ENCODE data around the gene ARHGEF38. TPM values are rescaled to one million over a fixed set of nuclear protein-coding genes. Genes with fewer than 3 reads are reported as not detected.

ARHGEF38 gene
- total RNA-seq (not detected), total RNA-seq (0 reads per million in 2 donors)

DNA sequence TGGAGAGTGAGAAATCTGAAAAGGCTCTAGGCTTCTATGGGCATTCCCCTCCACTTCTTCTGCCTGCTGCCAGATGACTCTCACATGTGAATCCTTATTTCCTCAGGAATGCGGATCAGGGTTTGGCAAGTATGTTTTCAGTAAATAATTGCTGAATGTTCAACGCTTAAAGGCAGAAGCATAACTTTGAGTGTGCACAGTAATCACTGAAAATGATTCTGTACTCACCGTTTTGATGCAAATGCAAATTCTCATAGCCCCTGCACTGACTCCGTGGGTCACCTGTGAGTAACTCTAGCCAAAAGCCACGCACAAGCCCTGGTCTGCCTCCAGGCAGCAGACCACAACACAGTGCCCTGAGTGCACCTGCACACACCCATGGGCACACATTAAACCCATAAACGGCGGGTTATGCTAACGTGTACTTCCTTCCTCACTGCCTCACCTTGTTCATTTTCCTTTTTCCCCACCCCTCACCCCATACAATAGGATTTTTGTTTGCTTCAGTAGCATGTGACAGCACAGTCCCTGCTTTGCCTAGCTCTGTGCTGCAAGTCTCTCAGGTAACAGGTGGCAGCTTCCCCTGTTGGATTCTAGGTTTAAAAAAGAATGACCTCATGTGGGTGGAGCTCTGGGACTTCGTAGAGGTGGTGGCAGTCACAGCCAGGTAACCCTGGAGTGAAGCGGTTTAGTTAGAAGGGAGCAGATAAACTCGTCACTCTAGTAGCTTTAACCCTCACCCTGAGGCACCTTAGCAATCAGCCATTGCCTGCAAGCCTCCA lies at the start of gene ARHGEF38:
Gene ARHGEF38, plus strand, starts transcription at position 656 of the 782 bp plus-strand sequence. CDS start 146 bp downstream, outside the sequence.
- Mint-ChIP-seq H3K4me1 (peaks cover 3% of the 10 kb centered on the region), H3K27ac (no peak within 1 kb of the TSS), H3K36me3 (ENCODE audit: low read depth) (no peaks in the 10 kb centered on the region), H3K27me3 (peaks cover 12% of the 10 kb centered on the region), H3K4me3 (no peak within 1 kb of the TSS)
- H3K9me3 ChIP-seq (ENCODE audit: control insufficient read depth, low read length, poor library complexity, severe bottlenecking) = no peaks in the 10 kb centered on the region
- ATAC-seq (no peak), DNase-seq (no peak)

DNA sequence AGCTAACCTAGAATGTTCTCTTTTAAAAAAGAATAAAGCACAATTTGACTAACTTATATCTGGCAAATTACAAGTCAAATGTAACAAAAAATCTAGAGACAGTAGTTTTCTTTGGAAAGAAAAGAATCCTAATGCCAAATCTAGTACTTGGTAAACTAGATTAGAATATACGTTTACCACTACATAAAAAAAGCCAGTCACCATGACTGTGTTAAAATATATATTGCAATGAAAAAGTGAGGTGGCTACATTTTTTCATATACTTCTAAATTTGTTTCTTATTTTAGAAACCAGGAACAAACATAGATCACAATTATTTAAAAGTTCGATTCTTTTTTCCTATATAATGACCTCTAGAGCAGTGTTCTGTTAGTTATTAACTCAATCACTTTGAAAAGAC lies 48.9 kb upstream of the ARHGEF38 start:
- ATAC-seq = no peak
- H3K27ac Mint-ChIP-seq = no peak overlapping the region
- no peaks in the 10 kb centered on the region for H3K4me1 Mint-ChIP-seq
- no peak overlapping the region for H3K4me3 Mint-ChIP-seq
- H3K9me3 ChIP-seq (ENCODE audit: control insufficient read depth, low read length, poor library complexity, severe bottlenecking) = no peaks in the 10 kb centered on the region
- no peaks in the 10 kb centered on the region for H3K36me3 Mint-ChIP-seq (ENCODE audit: low read depth)
- DNase-seq = no peak
- H3K27me3 Mint-ChIP-seq = no peaks in the 10 kb centered on the region

DNA sequence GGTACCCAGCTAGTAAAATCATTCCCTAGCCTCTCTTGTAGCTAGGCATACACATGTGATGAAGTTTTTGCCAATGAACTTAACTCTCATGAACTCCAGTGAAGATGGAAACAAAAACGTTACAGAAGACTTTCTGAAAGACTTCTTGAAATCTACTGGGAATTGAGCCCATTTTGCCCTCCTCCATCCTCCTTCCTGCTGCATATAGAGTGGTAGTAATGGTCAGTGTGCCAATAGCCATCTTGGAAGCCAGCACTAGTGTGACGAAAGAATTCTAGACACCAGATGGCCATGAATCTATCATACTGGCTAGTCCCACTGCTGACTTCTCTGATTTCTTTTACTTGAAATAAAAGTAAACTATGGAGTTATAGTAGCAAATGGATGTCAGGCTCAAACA lies 47.7 kb upstream of the ARHGEF38 start:
- no peaks in the 10 kb centered on the region for H3K9me3 ChIP-seq (ENCODE audit: control insufficient read depth, low read length, poor library complexity, severe bottlenecking)
- Mint-ChIP-seq H3K36me3 (ENCODE audit: low read depth) (no peaks in the 10 kb centered on the region), H3K27me3 (no peaks in the 10 kb centered on the region), H3K27ac (no peak overlapping the region), H3K4me1 (no peaks in the 10 kb centered on the region), H3K4me3 (no peak overlapping the region)
- DNase-seq = no peak
- ATAC-seq = no peak

GRCh38 chr4:105509291-105509690 lies 43.1 kb upstream of the ARHGEF38 start:
- Mint-ChIP-seq H3K4me3 (no peak overlapping the region), H3K4me1 (no peaks in the 10 kb centered on the region)

DNA sequence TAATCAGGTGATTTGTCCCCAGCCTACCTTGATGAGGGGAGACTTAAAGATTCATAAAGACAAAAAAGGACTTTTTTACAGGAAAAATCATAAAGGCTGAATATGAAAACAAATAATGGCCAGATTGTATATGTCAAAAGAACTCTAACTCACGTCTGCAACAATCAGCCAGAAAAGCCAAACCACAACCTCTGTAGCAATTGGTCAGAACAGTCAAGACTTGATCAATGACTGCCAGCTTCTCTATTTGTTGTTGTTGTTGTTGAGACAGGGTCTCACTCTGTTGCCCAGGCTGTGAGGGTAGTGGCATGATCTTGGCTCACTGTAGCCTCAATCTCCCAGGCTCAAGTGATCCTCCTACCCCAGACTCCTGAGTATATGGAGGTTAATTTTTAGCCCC lies 42.7 kb upstream of the ARHGEF38 start:
- no peak for ATAC-seq
- no peaks in the 10 kb centered on the region for H3K9me3 ChIP-seq (ENCODE audit: control insufficient read depth, low read length, poor library complexity, severe bottlenecking)
- no peaks in the 10 kb centered on the region for H3K36me3 Mint-ChIP-seq (ENCODE audit: low read depth)
- H3K27ac Mint-ChIP-seq = no peak overlapping the region
- peaks cover 5% of the 10 kb centered on the region for H3K27me3 Mint-ChIP-seq
- no peak for DNase-seq
- no peak overlapping the region for H3K4me3 Mint-ChIP-seq
- no peaks in the 10 kb centered on the region for H3K4me1 Mint-ChIP-seq

More at GRCh38 chr4:105509291-105509690, 43.1 kb upstream of the ARHGEF38 start:
- no peak for DNase-seq
- no peak overlapping the region for H3K27ac Mint-ChIP-seq
- no peaks in the 10 kb centered on the region for H3K36me3 Mint-ChIP-seq (ENCODE audit: low read depth)
- ATAC-seq = no peak
- peaks cover 5% of the 10 kb centered on the region for H3K27me3 Mint-ChIP-seq
- H3K9me3 ChIP-seq (ENCODE audit: control insufficient read depth, low read length, poor library complexity, severe bottlenecking) = no peaks in the 10 kb centered on the region

- Mint-ChIP-seq H3K4me3 (no peak overlapping the region), H3K27me3 (peaks cover 5% of the 10 kb centered on the region), H3K4me1 (no peaks in the 10 kb centered on the region), H3K36me3 (ENCODE audit: low read depth) (no peaks in the 10 kb centered on the region), H3K27ac (no peak overlapping the region)
- no peak for ATAC-seq
- DNase-seq = no peak
- H3K9me3 ChIP-seq (ENCODE audit: control insufficient read depth, low read length, poor library complexity, severe bottlenecking) = no peaks in the 10 kb centered on the region
Measured at GRCh38 chr4:105510245-105510644, 42.2 kb upstream of the ARHGEF38 start.

DNA sequence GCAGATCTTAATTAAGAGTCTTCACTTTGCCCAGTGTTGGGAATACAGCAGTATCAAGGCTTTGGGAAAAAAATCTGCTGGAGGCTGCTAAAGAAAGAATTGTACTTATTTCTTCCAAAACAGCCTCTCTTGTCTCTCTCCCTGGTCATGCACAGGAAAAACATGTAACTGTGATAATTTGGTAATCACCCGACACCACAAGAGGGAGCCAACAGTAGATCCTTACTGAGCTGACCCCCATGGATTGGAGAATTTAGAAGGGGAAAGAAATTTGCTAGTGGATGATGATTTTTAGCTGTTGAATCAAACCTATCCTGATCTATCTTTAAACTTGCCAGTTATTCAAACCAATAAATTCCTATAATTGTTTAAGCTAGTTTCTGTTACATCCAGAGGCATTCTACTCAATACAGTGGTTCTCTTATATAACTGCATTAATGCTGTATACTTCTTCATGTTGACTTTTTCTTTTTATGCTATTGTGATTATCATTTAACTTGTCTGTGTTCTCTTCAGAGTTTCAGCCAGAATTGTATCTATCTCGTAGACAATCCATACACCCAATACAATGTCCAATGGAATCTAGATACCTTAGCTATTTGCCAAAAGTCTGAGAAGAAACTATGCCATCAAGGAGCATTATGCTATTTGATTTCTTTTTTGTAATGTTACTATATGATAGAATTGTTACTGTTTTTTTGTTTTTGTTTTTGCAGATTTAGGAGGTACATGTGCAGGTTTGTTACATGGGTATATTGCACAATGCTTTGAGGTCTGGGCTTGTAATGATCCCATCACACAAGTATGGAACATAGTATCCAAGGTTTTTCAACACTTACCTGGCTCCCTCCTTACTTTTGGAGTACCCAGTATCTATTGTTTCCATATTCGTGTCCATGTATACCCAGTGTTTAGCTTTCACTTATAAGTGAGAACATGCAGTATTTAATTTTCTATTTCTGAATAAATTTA lies 31.3 kb upstream of the ARHGEF38 start:
- peaks cover 3% of the 10 kb centered on the region for H3K4me1 Mint-ChIP-seq
- no peaks in the 10 kb centered on the region for H3K36me3 Mint-ChIP-seq (ENCODE audit: low read depth)

GRCh38 chr4:105526656-105527055 lies 25.8 kb upstream of the ARHGEF38 start:
- H3K9me3 ChIP-seq (ENCODE audit: control insufficient read depth, low read length, poor library complexity, severe bottlenecking) = no peaks in the 10 kb centered on the region
- H3K4me1 Mint-ChIP-seq = peaks cover 3% of the 10 kb centered on the region
- ATAC-seq (no peak), DNase-seq (no peak)
- no peak overlapping the region for H3K27ac Mint-ChIP-seq
- no peak overlapping the region for H3K4me3 Mint-ChIP-seq
- peaks cover 31% of the 10 kb centered on the region for H3K27me3 Mint-ChIP-seq
- H3K36me3 Mint-ChIP-seq (ENCODE audit: low read depth) = no peaks in the 10 kb centered on the region

More for the DNA sequence above, 31.3 kb upstream of the ARHGEF38 start:
- DNase-seq (peak in 1 of 3 donors; percentile 5), ATAC-seq (no peak)
- no peaks in the 10 kb centered on the region for H3K9me3 ChIP-seq (ENCODE audit: control insufficient read depth, low read length, poor library complexity, severe bottlenecking)
- Mint-ChIP-seq H3K27ac (no peak overlapping the region), H3K4me3 (no peak overlapping the region), H3K27me3 (peaks cover 14% of the 10 kb centered on the region)

GRCh38 chr4:105527081-105527480 lies 25.3 kb upstream of the ARHGEF38 start:
- H3K27me3 Mint-ChIP-seq = peaks cover 31% of the 10 kb centered on the region
- DNase-seq = no peak

DNA sequence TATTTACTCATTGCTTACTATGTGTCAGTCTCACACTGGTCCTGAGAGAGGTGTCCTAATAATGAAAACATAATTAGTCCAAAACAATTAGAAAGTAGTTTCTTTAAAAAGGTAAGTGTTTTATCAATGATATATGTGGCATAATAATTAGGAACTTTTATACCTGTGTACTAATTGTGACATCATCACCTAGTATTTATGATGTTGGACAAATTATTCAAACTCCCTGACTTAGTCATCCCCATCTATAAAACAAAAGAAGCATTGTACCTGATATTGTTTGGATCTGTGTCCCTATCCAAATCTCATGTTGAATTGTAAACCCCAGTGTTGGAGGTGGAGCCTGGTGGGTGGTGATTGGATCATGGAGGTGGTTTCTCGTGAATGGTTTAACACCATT lies 15.8 kb upstream of the ARHGEF38 start:
- no peak for ATAC-seq
- H3K4me1 Mint-ChIP-seq = peaks cover 4% of the 10 kb centered on the region
- no peaks in the 10 kb centered on the region for H3K9me3 ChIP-seq (ENCODE audit: control insufficient read depth, low read length, poor library complexity, severe bottlenecking)
- H3K27me3 Mint-ChIP-seq = peaks cover 28% of the 10 kb centered on the region
- H3K27ac Mint-ChIP-seq = no peak overlapping the region
- no peak for DNase-seq
- H3K4me3 Mint-ChIP-seq = no peak overlapping the region
- H3K36me3 Mint-ChIP-seq (ENCODE audit: low read depth) = no peaks in the 10 kb centered on the region

More at GRCh38 chr4:105527081-105527480, 25.3 kb upstream of the ARHGEF38 start:
- Mint-ChIP-seq H3K4me1 (peaks cover 3% of the 10 kb centered on the region), H3K27ac (no peak overlapping the region), H3K4me3 (no peak overlapping the region), H3K36me3 (ENCODE audit: low read depth) (no peaks in the 10 kb centered on the region)
- ATAC-seq = no peak
- no peaks in the 10 kb centered on the region for H3K9me3 ChIP-seq (ENCODE audit: control insufficient read depth, low read length, poor library complexity, severe bottlenecking)

DNA sequence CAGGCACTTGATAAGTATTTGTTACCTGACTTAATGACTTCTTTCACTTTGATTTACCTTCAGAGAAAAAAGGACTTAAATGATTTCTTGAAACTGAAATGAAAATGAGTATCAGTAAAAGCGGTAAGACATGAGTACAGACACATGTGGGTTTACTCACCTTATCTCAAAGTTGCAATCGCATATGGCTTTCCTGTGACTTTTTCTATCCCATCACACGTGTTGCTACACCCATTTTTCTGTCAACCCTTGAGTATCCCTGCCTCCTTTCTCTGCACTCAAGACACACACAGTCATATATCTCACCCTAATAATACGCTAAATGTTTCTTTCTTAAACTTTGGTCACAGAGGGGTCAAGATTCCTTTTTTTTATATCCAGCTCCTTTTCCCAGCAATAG lies 11.0 kb upstream of the ARHGEF38 start:
- no peak overlapping the region for H3K27ac Mint-ChIP-seq
- no peak for DNase-seq
- H3K36me3 Mint-ChIP-seq (ENCODE audit: low read depth) = peaks cover 2% of the 10 kb centered on the region
- peaks cover 21% of the 10 kb centered on the region for H3K27me3 Mint-ChIP-seq
- H3K4me3 Mint-ChIP-seq = no peak overlapping the region
- ATAC-seq = no peak
- H3K9me3 ChIP-seq (ENCODE audit: control insufficient read depth, low read length, poor library complexity, severe bottlenecking) = no peaks in the 10 kb centered on the region
- peaks cover 8% of the 10 kb centered on the region for H3K4me1 Mint-ChIP-seq

DNA sequence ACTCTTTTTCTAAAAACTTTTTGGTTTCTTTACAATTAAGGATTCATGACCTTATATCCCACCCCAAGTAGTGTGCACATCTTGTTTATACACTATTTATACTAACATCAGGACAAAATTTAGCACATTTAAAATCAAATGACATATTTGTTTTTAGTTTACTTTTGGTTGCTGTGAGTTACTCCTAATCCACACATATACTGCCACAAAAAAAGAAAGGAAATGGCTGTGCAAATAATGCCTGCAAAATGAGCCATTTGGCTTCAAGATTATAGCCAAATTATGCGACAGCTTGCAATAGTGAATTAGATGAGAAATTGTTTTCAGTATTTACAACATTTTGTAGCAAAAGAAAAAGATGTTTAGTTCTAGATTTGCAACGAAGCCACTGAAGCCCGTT lies 10.4 kb upstream of the ARHGEF38 start:
- Mint-ChIP-seq H3K4me3 (no peak overlapping the region), H3K27me3 (peaks cover 17% of the 10 kb centered on the region), H3K4me1 (peaks cover 8% of the 10 kb centered on the region), H3K36me3 (ENCODE audit: low read depth) (peaks cover 2% of the 10 kb centered on the region), H3K27ac (no peak overlapping the region)
- DNase-seq = no peak
- ATAC-seq = no peak
- no peaks in the 10 kb centered on the region for H3K9me3 ChIP-seq (ENCODE audit: control insufficient read depth, low read length, poor library complexity, severe bottlenecking)

DNA sequence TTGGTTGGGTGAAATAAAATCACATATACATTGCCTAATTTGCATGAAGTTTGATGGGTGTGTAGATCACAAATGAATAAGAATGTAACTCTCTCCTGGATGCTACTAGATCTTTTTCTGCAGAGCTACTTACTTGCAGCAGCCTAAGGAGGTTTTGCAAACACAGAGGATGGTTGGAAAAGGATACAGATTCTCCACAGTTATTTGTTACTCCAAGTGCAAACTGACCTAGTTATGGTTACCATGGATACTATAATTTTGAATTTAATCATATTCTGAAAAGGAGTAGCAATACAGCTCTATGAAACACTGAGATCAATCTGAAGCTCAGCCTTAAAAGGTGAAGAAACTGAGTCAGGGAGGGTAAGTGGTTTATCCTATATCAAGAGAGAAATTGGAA lies 9.1 kb upstream of the ARHGEF38 start:
- Mint-ChIP-seq H3K36me3 (ENCODE audit: low read depth) (peaks cover 2% of the 10 kb centered on the region), H3K4me3 (no peak overlapping the region), H3K27ac (no peak overlapping the region), H3K27me3 (peaks cover 14% of the 10 kb centered on the region), H3K4me1 (peaks cover 8% of the 10 kb centered on the region)
- DNase-seq = no peak
- H3K9me3 ChIP-seq (ENCODE audit: control insufficient read depth, low read length, poor library complexity, severe bottlenecking) = no peaks in the 10 kb centered on the region
- no peak for ATAC-seq

All from T-helper 17 cell (primary cell).